GM18870 (cell line): ENCODE results near the gene CORO1C.
"Not testable (repeated sequence)": the region's sequence is repeated elsewhere in the genome, so short reads cannot be mapped to it uniquely, and the experiment has no call there.

Experiments
- ATAC-seq: cut with Tn5 transposase; IDR thresholded peaks from one replicate; pipeline ENCODE4 v1.9.1; 2021; ENCODE audit warnings: moderate library complexity; ENCODE audit not compliant: unreplicated experiment

Gene CORO1C

GRCh38 chr12:108620236-108620879 is 111.0 kb downstream of the CORO1C start:
- ATAC-seq: no peak

- ATAC-seq: no peak
Observed at GRCh38 chr12:108619369-108620160, 111.8 kb downstream of the CORO1C start.

GRCh38 chr12:108618953-108619274 is 112.4 kb downstream of the CORO1C start:
- ATAC-seq: not testable (repeated sequence)

- no peak for ATAC-seq
Observed at GRCh38 chr12:108618079-108618952, 113.0 kb downstream of the CORO1C start.

- peak; percentile 75 for ATAC-seq
Observed at GRCh38 chr12:108616941-108617858, 114.1 kb downstream of the CORO1C start.

- ATAC-seq: no peak
Observed at GRCh38 chr12:108616359-108616758, 115.0 kb downstream of the CORO1C start.

GRCh38 chr12:108615918-108616317 is 115.4 kb downstream of the CORO1C start:
- ATAC-seq: no peak

GRCh38 chr12:108614639-108615038 is 116.7 kb downstream of the CORO1C start:
- ATAC-seq: no peak

GRCh38 chr12:108614041-108614440 is 117.3 kb downstream of the CORO1C start:
- ATAC-seq: no peak

GRCh38 chr12:108613548-108613947 is 117.8 kb downstream of the CORO1C start:
- ATAC-seq: no peak

- no peak for ATAC-seq
Observed at GRCh38 chr12:108612788-108613282, 118.5 kb downstream of the CORO1C start.

- no peak for ATAC-seq
Observed at GRCh38 chr12:108611884-108612415, 119.4 kb downstream of the CORO1C start.

- ATAC-seq: no peak
Observed at GRCh38 chr12:108610856-108611605, 120.3 kb downstream of the CORO1C start.

- no peak for ATAC-seq
Observed at GRCh38 chr12:108610336-108610815, 120.9 kb downstream of the CORO1C start.

- ATAC-seq: no peak
Observed at GRCh38 chr12:108609537-108610335, 121.6 kb downstream of the CORO1C start.

- no peak for ATAC-seq
Observed at GRCh38 chr12:108608616-108609015, 122.7 kb downstream of the CORO1C start.

- no peak for ATAC-seq
Observed at GRCh38 chr12:108607981-108608600, 123.2 kb downstream of the CORO1C start.

GRCh38 chr12:108606492-108606891 is 124.8 kb downstream of the CORO1C start:
- no peak for ATAC-seq
